Prostate gland (tissue), 2 donors: ENCODE data around the gene ANKRD45.

Experiments used
- POLR2A ChIP-seq: fragments of 450-650 bp; IDR thresholded peaks from one replicate; pipeline ENCODE4 v1.6.1; 2016; ENCODE audit warnings: antibody characterized with exemption, mild to moderate bottlenecking
- TF ChIP-seq, protein P1 (sequence below), 4 experiments: fragments of 200-600 bp in 2 of 4; fragments of 450-650 bp in 2 of 4; sonication (generic) in 2 of 4; IDR thresholded peaks; 1 replicate in 3 of 4; 2 replicates in 1 of 4; pipeline ENCODE4 v1.5.1; 2016 to 2019; ENCODE audit warnings: antibody characterized with exemption in 4 of 4, mild to moderate bottlenecking in 2 of 4, moderate library complexity in 2 of 4

DNA sequence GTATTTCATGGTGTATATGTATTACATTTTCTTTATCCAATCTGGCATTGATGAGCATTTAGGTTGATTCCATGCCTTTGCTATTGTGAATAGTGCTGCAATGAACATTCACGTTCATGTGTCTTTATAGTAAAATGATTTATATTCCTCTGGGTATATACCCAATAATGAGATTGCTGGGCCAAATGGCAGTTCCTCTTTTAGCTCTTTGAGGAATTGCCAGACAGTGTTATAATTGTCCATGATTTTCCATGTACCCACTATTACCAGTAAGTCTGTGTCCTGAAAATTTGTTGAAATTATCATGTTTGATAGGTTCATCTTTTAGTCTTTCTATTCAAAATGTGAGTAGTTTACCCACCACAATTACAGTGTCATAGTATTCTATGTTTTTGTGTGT is 101.2 kb downstream of the ANKRD45 start:
- TF ChIP-seq POLR2A, result no peak
- TF ChIP-seq, protein P1, sequence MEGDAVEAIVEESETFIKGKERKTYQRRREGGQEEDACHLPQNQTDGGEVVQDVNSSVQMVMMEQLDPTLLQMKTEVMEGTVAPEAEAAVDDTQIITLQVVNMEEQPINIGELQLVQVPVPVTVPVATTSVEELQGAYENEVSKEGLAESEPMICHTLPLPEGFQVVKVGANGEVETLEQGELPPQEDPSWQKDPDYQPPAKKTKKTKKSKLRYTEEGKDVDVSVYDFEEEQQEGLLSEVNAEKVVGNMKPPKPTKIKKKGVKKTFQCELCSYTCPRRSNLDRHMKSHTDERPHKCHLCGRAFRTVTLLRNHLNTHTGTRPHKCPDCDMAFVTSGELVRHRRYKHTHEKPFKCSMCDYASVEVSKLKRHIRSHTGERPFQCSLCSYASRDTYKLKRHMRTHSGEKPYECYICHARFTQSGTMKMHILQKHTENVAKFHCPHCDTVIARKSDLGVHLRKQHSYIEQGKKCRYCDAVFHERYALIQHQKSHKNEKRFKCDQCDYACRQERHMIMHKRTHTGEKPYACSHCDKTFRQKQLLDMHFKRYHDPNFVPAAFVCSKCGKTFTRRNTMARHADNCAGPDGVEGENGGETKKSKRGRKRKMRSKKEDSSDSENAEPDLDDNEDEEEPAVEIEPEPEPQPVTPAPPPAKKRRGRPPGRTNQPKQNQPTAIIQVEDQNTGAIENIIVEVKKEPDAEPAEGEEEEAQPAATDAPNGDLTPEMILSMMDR (IDR thresholded peaks at IDR 0.05), result no peak
